HEK293 (cell line): ENCODE results near the gene SURF4.

Source experiments
- CTCF ChIA-PET: fragments of 350-600 bp; formaldehyde crosslinking; extraction: SDS; loops from one replicate; lab custom pipeline; 2021; ENCODE audit warnings: antibody characterized with exemption; lab: Yijun Ruan, JAX
- POLR2A ChIA-PET: fragments of 300-600 bp; formaldehyde crosslinking; extraction: SDS; loops from one replicate; lab custom pipeline; 2020; ENCODE audit warnings: antibody characterized with exemption, inconsistent platforms; lab: Yijun Ruan, JAX
- H3K27ac ChIP-seq: fragments of 200-500 bp; sonication (Bioruptor generic); 2 replicates; pipeline ENCODE4 v1.5.1; 2014; ENCODE audit warnings: low read depth, low read length, control low read depth, inconsistent platforms; ENCODE audit errors: extremely low read depth
- H3K36me3 ChIP-seq, 2 experiments: fragments of 200-500 bp in 1 of 2; sonication (Bioruptor generic) in 1 of 2; 1 replicate in 1 of 2; 2 replicates in 1 of 2; pipeline ENCODE4 v1.5.1; 2014 to 2017; ENCODE audit warnings: inconsistent platforms in 2 of 2, low read length in 2 of 2; ENCODE audit not compliant: control insufficient read depth in 2 of 2, insufficient read depth in 1 of 2
- H3K4me1 ChIP-seq: fragments of 200-500 bp; sonication (Bioruptor generic); 2 replicates; pipeline ENCODE4 v1.5.1; 2014; ENCODE audit warnings: mild to moderate bottlenecking, low read length, inconsistent platforms; ENCODE audit not compliant: control insufficient read depth, insufficient read depth
- H3K4me3 ChIP-seq: 2 replicates; pipeline ENCODE4 v1.5.1; 2011; ENCODE audit warnings: low read depth, mild to moderate bottlenecking, control low read depth, low read length, moderate library complexity
- H3K9me3 ChIP-seq: fragments of 200-500 bp; sonication (Bioruptor generic); 2 replicates; pipeline ENCODE4 v1.5.1; 2014; ENCODE audit warnings: low read depth, low read length, inconsistent platforms; ENCODE audit not compliant: control insufficient read depth, insufficient read depth
- BCL6B ChIP-seq: fragments of 450-650 bp; formaldehyde crosslinking; IDR thresholded peaks from 2 replicates; pipeline ENCODE4 v1.5.1; 2017; ENCODE audit warnings: missing biosample characterization, missing genetic modification characterization
- OSR2 ChIP-seq: fragments of 450-650 bp; formaldehyde crosslinking; IDR thresholded peaks from 2 replicates; pipeline ENCODE4 v1.5.1; 2016; ENCODE audit warnings: missing biosample characterization, missing genetic modification characterization
- TRIM28 ChIP-seq: IDR thresholded peaks from 2 replicates; pipeline ENCODE4 v1.6.1; 2011; ENCODE audit warnings: low read length, control low read depth, borderline replicate concordance
- TSHZ1 ChIP-seq: fragments of 450-650 bp; formaldehyde crosslinking; IDR thresholded peaks from 2 replicates; pipeline ENCODE4 v1.5.1; 2016; ENCODE audit warnings: missing biosample characterization, missing genetic modification characterization, borderline replicate concordance
- ZFP3 ChIP-seq: fragments of 450-650 bp; formaldehyde crosslinking; IDR thresholded peaks from 2 replicates; pipeline ENCODE4 v1.5.1; 2016; ENCODE audit warnings: low read depth, missing biosample characterization, missing genetic modification characterization
- ZNF138 ChIP-seq: fragments of 450-650 bp; formaldehyde crosslinking; IDR thresholded peaks from 2 replicates; pipeline ENCODE4 v1.5.1; 2016; ENCODE audit warnings: missing biosample characterization, missing genetic modification characterization, borderline replicate concordance
- ZNF292 ChIP-seq: fragments of 450-650 bp; formaldehyde crosslinking; IDR thresholded peaks from 2 replicates; pipeline ENCODE4 v1.5.1; 2016; ENCODE audit warnings: low read depth, missing biosample characterization, missing genetic modification characterization, borderline replicate concordance
- ZNF341 ChIP-seq: fragments of 450-650 bp; formaldehyde crosslinking; IDR thresholded peaks from 2 replicates; pipeline ENCODE4; 2016; ENCODE audit warnings: low read depth, missing biosample characterization, missing genetic modification characterization
- ZNF521 ChIP-seq: fragments of 450-650 bp; formaldehyde crosslinking; IDR thresholded peaks from 2 replicates; pipeline ENCODE4 v1.5.1; 2017; ENCODE audit warnings: missing biosample characterization, mild to moderate bottlenecking, missing genetic modification characterization
- ZNF596 ChIP-seq: fragments of 450-650 bp; IDR thresholded peaks from 2 replicates; pipeline ENCODE4 v1.5.0; 2018; ENCODE audit warnings: missing biosample characterization, mild to moderate bottlenecking, missing genetic modification characterization, moderate library complexity
- TF ChIP-seq, protein P1 (sequence below): fragments of 450-650 bp; formaldehyde crosslinking; IDR thresholded peaks from 2 replicates; pipeline ENCODE4 v1.5.1; 2016; ENCODE audit warnings: missing biosample characterization, missing genetic modification characterization
- TF ChIP-seq, protein P2 (sequence below): fragments of 450-650 bp; formaldehyde crosslinking; IDR thresholded peaks from 2 replicates; pipeline ENCODE4 v1.5.0; 2017; ENCODE audit warnings: missing biosample characterization, missing genetic modification characterization, borderline replicate concordance

Gene SURF4

DNA sequence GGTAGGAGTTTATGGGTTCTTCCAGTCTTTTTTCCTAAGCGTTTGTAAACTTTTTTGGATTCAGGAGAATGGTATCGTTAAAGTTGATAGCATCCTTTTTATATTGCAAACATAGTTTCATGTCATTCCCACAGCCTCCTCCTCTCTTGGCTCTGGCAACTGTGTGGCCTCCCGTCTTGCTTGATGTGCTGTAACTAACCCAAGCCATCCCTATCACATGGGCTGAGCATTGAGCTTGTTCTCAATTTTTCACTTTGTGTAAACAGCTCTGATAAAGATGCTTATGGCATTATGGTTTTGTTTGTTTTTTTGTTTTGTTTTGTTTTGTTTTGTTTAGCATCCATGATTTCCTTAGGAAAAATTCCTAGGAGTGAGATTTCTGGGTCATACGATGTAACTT is 4.9 kb upstream of the SURF4 start:
- Histone ChIP-seq H3K4me1 (peaks cover 5% of the 10 kb centered on the region), H3K36me3 (no peaks in the 10 kb centered on the region), H3K27ac (no peak overlapping the region), H3K4me3 (no peak overlapping the region), H3K9me3 (no peaks in the 10 kb centered on the region)
- ChIA-PET POLR2A (interaction anchor here (0.7 to 1.0 kb wide), 2 partner anchors 15 to 27 kb away, joined by 3 read pairs; no protein-coding TSS in a partner anchor), CTCF (interaction anchor here (0.8 to 1.6 kb wide), 3 partner anchors 17 to 195 kb away, joined by 3 to 6 read pairs (median 5); no protein-coding TSS in a partner anchor)
- TF ChIP-seq, protein P1, sequence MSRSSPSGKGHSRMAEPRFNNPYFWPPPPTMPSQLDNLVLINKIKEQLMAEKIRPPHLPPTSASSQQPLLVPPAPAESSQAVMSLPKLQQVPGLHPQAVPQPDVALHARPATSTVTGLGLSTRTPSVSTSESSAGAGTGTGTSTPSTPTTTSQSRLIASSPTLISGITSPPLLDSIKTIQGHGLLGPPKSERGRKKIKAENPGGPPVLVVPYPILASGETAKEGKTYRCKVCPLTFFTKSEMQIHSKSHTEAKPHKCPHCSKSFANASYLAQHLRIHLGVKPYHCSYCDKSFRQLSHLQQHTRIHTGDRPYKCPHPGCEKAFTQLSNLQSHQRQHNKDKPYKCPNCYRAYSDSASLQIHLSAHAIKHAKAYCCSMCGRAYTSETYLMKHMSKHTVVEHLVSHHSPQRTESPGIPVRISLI, result 0 out of 2 replicates have a peak, but pooled peaks have one; percentile 23
- TF ChIP-seq OSR2, result no peak

DNA sequence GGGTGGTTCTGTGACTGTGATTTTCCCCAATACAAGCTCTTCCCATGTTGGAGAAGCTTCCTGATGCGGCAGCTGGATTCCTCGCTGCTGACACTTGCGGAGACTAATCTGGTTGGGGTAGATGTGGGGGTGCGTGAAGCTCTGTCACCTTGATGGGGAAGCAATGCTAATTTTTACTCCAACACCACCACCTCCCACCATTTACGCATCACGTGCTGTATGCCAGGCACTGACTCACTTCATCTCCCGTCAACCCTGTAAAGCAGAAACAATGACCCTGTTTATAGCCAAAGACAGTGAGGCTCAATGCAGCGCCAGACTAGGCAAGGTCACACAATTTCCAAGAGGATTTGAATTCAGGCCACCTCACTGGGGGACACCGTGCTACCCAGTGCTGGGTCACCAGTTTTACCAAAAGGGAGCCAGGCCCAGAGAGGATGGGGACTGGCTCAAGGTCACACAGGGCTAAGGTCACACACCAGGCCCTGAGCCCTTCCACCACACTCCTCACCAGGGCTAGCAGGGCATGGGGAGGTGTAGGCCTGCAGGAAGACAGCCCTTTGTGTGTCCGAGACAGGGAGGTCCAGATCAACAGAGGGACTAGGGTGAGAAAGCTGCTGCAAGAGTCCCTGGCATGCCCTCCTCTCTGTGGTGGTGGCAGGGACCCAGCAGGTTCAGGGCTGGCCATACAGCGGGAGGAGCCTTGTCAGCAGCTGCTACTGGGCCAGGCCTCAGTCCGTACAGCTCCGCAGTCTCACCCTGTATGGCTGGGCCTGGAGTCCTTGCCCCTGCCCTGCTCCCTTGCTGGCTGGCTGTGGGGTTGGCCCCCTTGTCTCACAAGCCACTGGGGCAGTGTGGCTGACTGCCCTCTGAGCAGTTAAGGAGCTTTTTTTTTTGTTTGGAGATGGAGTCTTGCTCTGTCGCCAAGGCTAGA is 3.6 kb upstream of the SURF4 start:
- no peak overlapping the region for H3K4me3 ChIP-seq
- no peak overlapping the region for H3K27ac ChIP-seq
- TF ChIP-seq TRIM28 (no peak), ZNF521 (tag by site-specific recombination) (no peak), ZNF292 (tag by site-specific recombination) (no peak), ZFP3 (tag by site-specific recombination) (no peak), TSHZ1 (tag by site-specific recombination) (no peak), ZNF596 (no peak), ZNF138 (tag by site-specific recombination) (no peak)
- TF ChIP-seq, protein P2, sequence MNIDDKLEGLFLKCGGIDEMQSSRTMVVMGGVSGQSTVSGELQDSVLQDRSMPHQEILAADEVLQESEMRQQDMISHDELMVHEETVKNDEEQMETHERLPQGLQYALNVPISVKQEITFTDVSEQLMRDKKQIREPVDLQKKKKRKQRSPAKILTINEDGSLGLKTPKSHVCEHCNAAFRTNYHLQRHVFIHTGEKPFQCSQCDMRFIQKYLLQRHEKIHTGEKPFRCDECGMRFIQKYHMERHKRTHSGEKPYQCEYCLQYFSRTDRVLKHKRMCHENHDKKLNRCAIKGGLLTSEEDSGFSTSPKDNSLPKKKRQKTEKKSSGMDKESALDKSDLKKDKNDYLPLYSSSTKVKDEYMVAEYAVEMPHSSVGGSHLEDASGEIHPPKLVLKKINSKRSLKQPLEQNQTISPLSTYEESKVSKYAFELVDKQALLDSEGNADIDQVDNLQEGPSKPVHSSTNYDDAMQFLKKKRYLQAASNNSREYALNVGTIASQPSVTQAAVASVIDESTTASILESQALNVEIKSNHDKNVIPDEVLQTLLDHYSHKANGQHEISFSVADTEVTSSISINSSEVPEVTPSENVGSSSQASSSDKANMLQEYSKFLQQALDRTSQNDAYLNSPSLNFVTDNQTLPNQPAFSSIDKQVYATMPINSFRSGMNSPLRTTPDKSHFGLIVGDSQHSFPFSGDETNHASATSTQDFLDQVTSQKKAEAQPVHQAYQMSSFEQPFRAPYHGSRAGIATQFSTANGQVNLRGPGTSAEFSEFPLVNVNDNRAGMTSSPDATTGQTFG (tag by site-specific recombination), result no peak
- H3K4me1 ChIP-seq, result peaks cover 5% of the 10 kb centered on the region
- POLR2A ChIA-PET, result interaction anchor here (1.0 to 3.0 kb wide), 4 partner anchors 15 to 32 kb away, joined by 3 to 18 read pairs (median 6); partner anchors contain the start of genes MED22, RPL7A, SURF1 and SURF2
- CTCF ChIA-PET, result interaction anchor here (0.7 to 1.6 kb wide), 6 partner anchors 10 to 194 kb away, joined by 3 to 7 read pairs (median 4); no protein-coding TSS in a partner anchor
- H3K9me3 ChIP-seq, result no peaks in the 10 kb centered on the region
- H3K36me3 ChIP-seq, result no peaks in the 10 kb centered on the region

DNA sequence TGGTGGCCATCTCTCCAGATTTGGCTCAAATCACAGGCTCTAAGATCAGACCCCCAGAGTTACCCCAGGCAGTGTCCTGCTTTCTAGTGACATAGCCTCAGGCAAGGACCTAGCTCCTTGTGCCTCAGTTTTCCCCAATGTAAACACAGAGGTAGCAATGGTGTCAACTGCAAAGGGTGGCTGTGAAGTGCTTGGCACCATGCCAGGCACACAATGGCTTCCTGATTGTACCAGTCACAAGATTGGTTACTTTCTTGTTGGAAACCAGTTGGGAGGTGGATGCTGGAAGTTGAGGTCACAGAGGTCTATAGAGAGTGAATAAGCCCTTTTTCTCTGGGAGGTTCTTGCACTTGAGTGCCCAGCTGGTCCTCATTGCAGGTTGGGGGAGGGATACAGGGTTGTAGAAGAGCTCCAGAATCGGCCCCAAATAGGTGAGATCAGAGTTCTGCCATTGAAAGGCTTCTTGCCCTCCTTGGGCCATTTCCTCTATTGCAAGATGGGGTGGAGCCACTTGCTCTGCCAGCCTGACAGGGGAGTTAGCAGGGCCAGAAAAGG is 2.6 kb upstream of the SURF4 start:
- TF ChIP-seq ZNF341 (tag by site-specific recombination) (peak; percentile 53), TRIM28 (no peak), BCL6B (tag by site-specific recombination) (peak; percentile 50)
- CTCF ChIA-PET, result interaction anchor here (0.9 to 1.6 kb wide), 5 partner anchors 17 to 108 kb away, joined by 3 to 7 read pairs (median 3); no protein-coding TSS in a partner anchor
- POLR2A ChIA-PET, result interaction anchor here (1.4 to 3.0 kb wide), 4 partner anchors 16 to 31 kb away, joined by 3 to 18 read pairs (median 12); partner anchors contain the start of genes MED22, RPL7A, SURF1 and SURF2

More for the DNA sequence above, 2.6 kb upstream of the SURF4 start:
- peaks cover 0 to 2% of the 10 kb centered on the region in 2 experiments; a peak in 1 of 3 replicates for H3K36me3 ChIP-seq
- H3K4me1 ChIP-seq, result peaks cover 5% of the 10 kb centered on the region
- no peak overlapping the region for H3K27ac ChIP-seq
- H3K4me3 ChIP-seq, result no peak overlapping the region
- H3K9me3 ChIP-seq, result no peaks in the 10 kb centered on the region
